ENCODE data around the gene ZNF334. TPM values are rescaled to one million over a fixed set of nuclear protein-coding genes. Genes with fewer than 3 reads are reported as not detected.

Gene ZNF334
- total RNA-seq, 1 experiment from 2014 or later, result 19.5 TPM

DNA sequence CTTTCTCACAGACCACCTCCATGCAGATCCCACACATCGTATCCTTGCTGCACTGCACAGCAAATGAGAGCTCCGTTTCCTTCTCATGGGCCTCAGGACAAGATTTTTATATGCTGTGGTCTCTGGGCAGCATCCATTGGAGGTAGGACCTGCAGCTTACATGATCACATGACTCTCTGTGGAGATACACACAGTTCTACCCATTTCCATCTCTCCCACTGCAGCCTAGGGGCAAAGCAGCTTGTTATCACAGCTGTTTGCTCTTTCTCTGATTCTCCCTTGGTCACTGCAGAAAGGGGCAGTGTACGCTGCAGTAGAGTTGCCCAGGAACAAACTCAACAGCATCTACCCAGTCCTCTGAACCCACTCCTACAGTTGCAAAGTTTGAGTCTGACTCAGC is 48.9 kb downstream of the ZNF334 start:
- no peak overlapping the region for H3T11ph ChIP-seq (ENCODE audit: low read length)
- no peak overlapping the region for H2BK20ac ChIP-seq (ENCODE audit: low read depth, low read length, poor library complexity, severe bottlenecking)
- H3K9me3 ChIP-seq (ENCODE audit: control insufficient read depth, low read depth, low read length), result no peaks in the 10 kb centered on the region
- H3K18ac ChIP-seq (ENCODE audit: insufficient read length, low read depth, low read length), result no peak overlapping the region
- peaks cover 5% of the 10 kb centered on the region; the same call in 1 of the 2 replicates for H3K27me3 Mint-ChIP-seq (ENCODE audit: low read depth)
- H3K79me1 ChIP-seq (ENCODE audit: insufficient read depth, low read depth, low read length, poor library complexity, severe bottlenecking), result no peaks in the 10 kb centered on the region
- no peak overlapping the region for H3K27ac ChIP-seq (ENCODE audit: insufficient read length, low read depth, low read length)
- H4K91ac ChIP-seq (ENCODE audit: insufficient read length, low read depth, low read length), result no peak overlapping the region
- no peaks in the 10 kb centered on the region for H4K20me1 ChIP-seq (ENCODE audit: control insufficient read depth, insufficient read depth, insufficient read length)
- H3K23ac ChIP-seq (ENCODE audit: insufficient read length, low read depth, low read length), result no peak overlapping the region
- H2BK15ac ChIP-seq (ENCODE audit: low read depth, low read length), result no peak overlapping the region
- H3K4me1 ChIP-seq (ENCODE audit: insufficient read depth, low read length), result no peaks in the 10 kb centered on the region
- no peaks in the 10 kb centered on the region for H3K9me3 Mint-ChIP-seq
- no peaks in the 10 kb centered on the region for H3K27me3 ChIP-seq (ENCODE audit: insufficient read depth, low read length)
- no peak overlapping the region for H3K4ac ChIP-seq (ENCODE audit: low read depth, low read length)
- no peak overlapping the region for H2BK5ac ChIP-seq (ENCODE audit: insufficient read length, low read length)
- H3K36me3 Mint-ChIP-seq (ENCODE audit: insufficient read depth in 1 of 3, low read depth in 3 of 3), result no peaks in the 10 kb centered on the region
- no peak overlapping the region for H2BK12ac ChIP-seq (ENCODE audit: insufficient read length, low read depth, low read length)
- no peak overlapping the region for H3K4me2 ChIP-seq (ENCODE audit: insufficient read depth, insufficient read length, low read length)
- H3K4me3 Mint-ChIP-seq, result no peak overlapping the region
- H4K5ac ChIP-seq (ENCODE audit: insufficient read length, low read depth, low read length), result no peak overlapping the region
- no peak for DNase-seq
- no peaks in the 10 kb centered on the region for H3K79me2 ChIP-seq (ENCODE audit: insufficient read depth, low read length)
- H4K8ac ChIP-seq (replicated peaks; ENCODE audit: insufficient read length, low read depth, low read length), result no peak overlapping the region
- H3K4me1 Mint-ChIP-seq, result peaks cover 8 to 9% of the 10 kb centered on the region in 2 experiments
- no peak overlapping the region for H2BK120ac ChIP-seq (ENCODE audit: low read depth, low read length, poor library complexity, severe bottlenecking)
- H3K14ac ChIP-seq (ENCODE audit: insufficient read depth, low read length), result no peak overlapping the region
- no CpG with 5 or more reads among the region's 3 CpGs for WGBS (ENCODE audit: extremely low coverage, insufficient read length, low lambda C conversion rate)
- no peak overlapping the region for H2AFZ ChIP-seq (ENCODE audit: low read length)
- no peak overlapping the region for H3K9ac ChIP-seq (ENCODE audit: extremely low read depth, insufficient read length, low read length)
- H3K56ac ChIP-seq (ENCODE audit: insufficient read length, low read depth, low read length), result no peak overlapping the region
- H2AK5ac ChIP-seq (ENCODE audit: insufficient read length, low read length), result no peak overlapping the region
- peaks cover under 1% of the 10 kb centered on the region for H3K23me2 ChIP-seq (ENCODE audit: insufficient read length, low read depth, low read length, poor library complexity, severe bottlenecking)
- no peak overlapping the region for H3K27ac Mint-ChIP-seq
- TF ChIP-seq, protein P1, sequence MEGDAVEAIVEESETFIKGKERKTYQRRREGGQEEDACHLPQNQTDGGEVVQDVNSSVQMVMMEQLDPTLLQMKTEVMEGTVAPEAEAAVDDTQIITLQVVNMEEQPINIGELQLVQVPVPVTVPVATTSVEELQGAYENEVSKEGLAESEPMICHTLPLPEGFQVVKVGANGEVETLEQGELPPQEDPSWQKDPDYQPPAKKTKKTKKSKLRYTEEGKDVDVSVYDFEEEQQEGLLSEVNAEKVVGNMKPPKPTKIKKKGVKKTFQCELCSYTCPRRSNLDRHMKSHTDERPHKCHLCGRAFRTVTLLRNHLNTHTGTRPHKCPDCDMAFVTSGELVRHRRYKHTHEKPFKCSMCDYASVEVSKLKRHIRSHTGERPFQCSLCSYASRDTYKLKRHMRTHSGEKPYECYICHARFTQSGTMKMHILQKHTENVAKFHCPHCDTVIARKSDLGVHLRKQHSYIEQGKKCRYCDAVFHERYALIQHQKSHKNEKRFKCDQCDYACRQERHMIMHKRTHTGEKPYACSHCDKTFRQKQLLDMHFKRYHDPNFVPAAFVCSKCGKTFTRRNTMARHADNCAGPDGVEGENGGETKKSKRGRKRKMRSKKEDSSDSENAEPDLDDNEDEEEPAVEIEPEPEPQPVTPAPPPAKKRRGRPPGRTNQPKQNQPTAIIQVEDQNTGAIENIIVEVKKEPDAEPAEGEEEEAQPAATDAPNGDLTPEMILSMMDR (conservative IDR thresholded peaks at IDR 0.05), result no peak

Measured in H9 (cell line).